Loucy (cell line): Measurements from ENCODE around the gene TMIE.
"Not testable (repeated sequence)": the region's sequence is repeated elsewhere in the genome, so short reads cannot be mapped to it uniquely, and the experiment has no call there.

ENCODE experiments used
- H2AFZ ChIP-seq: fragments of 200-600 bp; sonication (generic); 2 replicates; pipeline ENCODE4 v1.6.0; 2016; ENCODE audit warnings: antibody characterized with exemption, mild to moderate bottlenecking, low read length, moderate library complexity
- H3F3A ChIP-seq: fragments of 200-600 bp; 2 replicates; pipeline ENCODE4 v1.6.0; 2016; ENCODE audit warnings: antibody characterized with exemption, low read depth, mild to moderate bottlenecking
- H3K27me3 ChIP-seq: fragments of 200-600 bp; sonication (generic); 2 replicates; pipeline ENCODE4 v1.6.1; 2014; ENCODE audit warnings: low read length, mild to moderate bottlenecking; ENCODE audit not compliant: insufficient read depth, poor library complexity, severe bottlenecking
- H3K36me3 ChIP-seq: fragments of 200-600 bp; sonication (generic); 2 replicates; pipeline ENCODE4 v1.6.1; 2016; ENCODE audit warnings: low read length; ENCODE audit not compliant: insufficient read depth
- H3K4me1 ChIP-seq: fragments of 200-600 bp; sonication (generic); 2 replicates; pipeline ENCODE4 v1.5.1; 2014; ENCODE audit warnings: low read length, mild to moderate bottlenecking; ENCODE audit not compliant: insufficient read depth, poor library complexity, severe bottlenecking
- H3K4me2 ChIP-seq: fragments of 200-600 bp; sonication (generic); 2 replicates; pipeline ENCODE4 v1.6.0; 2014; ENCODE audit warnings: antibody characterized with exemption, low read length, low read depth, mild to moderate bottlenecking; ENCODE audit not compliant: poor library complexity, severe bottlenecking
- H3K4me3 ChIP-seq: fragments of 200-600 bp; sonication (generic); 2 replicates; pipeline ENCODE4 v1.5.1; 2014; ENCODE audit warnings: low read length, mild to moderate bottlenecking, mixed read lengths; ENCODE audit not compliant: poor library complexity, severe bottlenecking
- H3K79me2 ChIP-seq: fragments of 200-600 bp; sonication (generic); 2 replicates; pipeline ENCODE4 v1.6.1; 2014; ENCODE audit warnings: low read length; ENCODE audit not compliant: insufficient read depth
- H3K9ac ChIP-seq: fragments of 200-600 bp; sonication (generic); 2 replicates; pipeline ENCODE4 v1.6.0; 2014; ENCODE audit warnings: mild to moderate bottlenecking, low read depth, low read length, moderate library complexity; ENCODE audit not compliant: poor library complexity, severe bottlenecking
- H3K9me2 ChIP-seq: fragments of 200-600 bp; sonication (generic); replicated peaks from 2 replicates; pipeline ENCODE4 v1.6.1; 2016; ENCODE audit warnings: low read depth, low read length, mixed read lengths
- H3K9me3 ChIP-seq: fragments of 200-600 bp; sonication (generic); 2 replicates; pipeline ENCODE4 v1.6.1; 2014; ENCODE audit warnings: mild to moderate bottlenecking, antibody characterized with exemption, low read length, low read depth; ENCODE audit not compliant: insufficient read depth
- H4K20me1 ChIP-seq: fragments of 200-600 bp; sonication (generic); 2 replicates; pipeline ENCODE4 v1.6.0; 2014; ENCODE audit warnings: antibody characterized with exemption, low read length, mild to moderate bottlenecking; ENCODE audit not compliant: insufficient read depth, poor library complexity, severe bottlenecking
- CTCF ChIP-seq: fragments of 200-600 bp; sonication (generic); conservative IDR thresholded peaks from 2 replicates; pipeline ENCODE4 v1.5.1; 2014; ENCODE audit warnings: mild to moderate bottlenecking, antibody characterized with exemption, low read length
- EZH2phosphoT487 ChIP-seq: fragments of 200-600 bp; IDR thresholded peaks from 2 replicates; pipeline ENCODE4 v1.6.1; 2018; ENCODE audit warnings: antibody characterized with exemption, mild to moderate bottlenecking, moderate library complexity, borderline replicate concordance

Gene TMIE

GRCh38 chr3:46749129-46749528, 47.9 kb downstream of the TMIE start:
- H3K27me3 ChIP-seq, result no peaks in the 10 kb centered on the region
- H4K20me1 ChIP-seq, result no peaks in the 10 kb centered on the region
- H3K9me2 ChIP-seq, result no peaks in the 10 kb centered on the region
- H3F3A ChIP-seq, result no peaks in the 10 kb centered on the region
- H3K79me2 ChIP-seq, result no peaks in the 10 kb centered on the region
- no peak for TF ChIP-seq CTCF
- no peak for TF ChIP-seq EZH2phosphoT487
- no peak overlapping the region for H3K4me3 ChIP-seq
- H3K4me1 ChIP-seq, result no peaks in the 10 kb centered on the region
- H3K36me3 ChIP-seq, result no peaks in the 10 kb centered on the region
- no peak overlapping the region for H3K4me2 ChIP-seq
- H2AFZ ChIP-seq, result no peak overlapping the region
- H3K9ac ChIP-seq, result no peak overlapping the region
- no peaks in the 10 kb centered on the region for H3K9me3 ChIP-seq

- TF ChIP-seq CTCF, result no peak
- TF ChIP-seq EZH2phosphoT487, result no peak
- Histone ChIP-seq H3K9me2 (no peaks in the 10 kb centered on the region), H3K36me3 (no peaks in the 10 kb centered on the region), H3F3A (no peaks in the 10 kb centered on the region), H3K4me3 (no peak overlapping the region), H3K4me2 (no peak overlapping the region), H3K27me3 (no peaks in the 10 kb centered on the region), H3K9me3 (no peaks in the 10 kb centered on the region), H3K79me2 (no peaks in the 10 kb centered on the region), H3K9ac (no peak overlapping the region), H2AFZ (no peak overlapping the region), H4K20me1 (no peaks in the 10 kb centered on the region), H3K4me1 (no peaks in the 10 kb centered on the region)
Measured at GRCh38 chr3:46750555-46751038, 49.4 kb downstream of the TMIE start.

- H3K79me2 ChIP-seq, H3F3A ChIP-seq: not testable (repeated sequence)
Measured at GRCh38 chr3:46753127-46753526, 51.9 kb downstream of the TMIE start.

GRCh38 chr3:46755646-46756045, 54.5 kb downstream of the TMIE start:
- TF ChIP-seq EZH2phosphoT487 (no peak), CTCF (no peak)
- Histone ChIP-seq H4K20me1 (no peaks in the 10 kb centered on the region), H3K27me3 (no peaks in the 10 kb centered on the region)

More at GRCh38 chr3:46753127-46753526, 51.9 kb downstream of the TMIE start:
- not testable (repeated sequence) for H3K9me3 ChIP-seq, H2AFZ ChIP-seq, H3K9ac ChIP-seq, H3K4me3 ChIP-seq, H3K36me3 ChIP-seq, H4K20me1 ChIP-seq, H3K4me2 ChIP-seq, H3K27me3 ChIP-seq, H3K4me1 ChIP-seq, H3K9me2 ChIP-seq

More at GRCh38 chr3:46755646-46756045, 54.5 kb downstream of the TMIE start:
- Histone ChIP-seq H3K4me3 (no peak overlapping the region), H3K9ac (no peak overlapping the region), H3K36me3 (no peaks in the 10 kb centered on the region), H2AFZ (no peak overlapping the region; the same call in 1 of the 2 replicates), H3K9me2 (no peaks in the 10 kb centered on the region), H3K79me2 (no peaks in the 10 kb centered on the region), H3K9me3 (no peaks in the 10 kb centered on the region), H3K4me1 (no peaks in the 10 kb centered on the region), H3K4me2 (no peak overlapping the region), H3F3A (no peaks in the 10 kb centered on the region)
